ENCODE results near the gene HIF1AN.

HIF1AN gene

DNA sequence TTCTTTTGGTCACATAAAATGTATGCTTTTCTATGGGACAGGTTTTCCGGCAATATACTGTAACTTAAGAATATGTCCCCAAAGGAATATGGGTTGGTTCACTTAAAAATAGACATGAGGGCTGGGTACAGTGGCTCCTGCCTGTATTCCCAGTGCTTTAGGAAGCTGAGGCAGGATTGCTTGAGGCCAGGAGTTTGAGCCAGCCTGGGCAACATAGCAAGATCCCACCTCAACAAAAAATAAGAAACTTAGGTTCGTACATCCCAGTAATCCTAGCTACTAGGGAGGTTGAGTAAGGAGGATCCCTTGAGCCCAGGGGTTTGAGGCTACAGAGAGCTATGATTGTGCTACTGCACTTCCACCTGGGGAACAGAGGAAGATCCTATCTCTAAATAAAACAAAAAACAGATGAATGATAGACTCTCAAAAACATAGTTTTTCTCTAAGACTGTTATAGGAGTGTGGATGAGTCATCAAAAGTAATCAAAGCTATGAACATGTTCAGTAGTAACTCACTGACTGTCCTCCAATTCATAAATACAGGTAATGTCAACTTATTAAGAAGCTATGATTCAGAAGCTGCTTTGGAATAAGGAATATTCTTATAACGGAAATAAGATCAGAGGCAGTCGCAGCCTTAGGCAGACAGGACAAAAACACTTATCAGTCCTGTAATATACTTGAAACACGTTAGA, 13.5 kb upstream of the HIF1AN start:
- DNase-seq, result no peak

DNA sequence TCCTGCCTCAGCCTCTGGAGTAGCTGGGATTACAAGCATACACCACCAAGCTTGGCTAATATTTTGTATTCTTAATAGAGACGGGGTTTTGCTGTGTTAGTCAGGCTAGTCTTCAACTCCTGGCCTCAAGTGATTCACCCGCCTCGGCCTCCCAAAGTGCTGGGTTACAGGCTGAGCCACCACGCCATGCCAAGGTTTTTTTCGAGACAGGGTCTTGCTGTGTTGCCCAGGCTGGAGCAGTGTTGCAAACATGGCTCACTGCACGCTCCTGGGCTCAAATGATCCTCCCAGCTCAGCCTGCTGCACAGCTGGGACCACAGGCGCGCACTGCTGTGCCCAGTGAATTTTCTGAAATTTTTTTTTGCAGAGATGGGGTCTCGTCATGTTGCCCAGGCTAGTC, 12.8 kb upstream of the HIF1AN start:
- DNase-seq, result no peak

DNA sequence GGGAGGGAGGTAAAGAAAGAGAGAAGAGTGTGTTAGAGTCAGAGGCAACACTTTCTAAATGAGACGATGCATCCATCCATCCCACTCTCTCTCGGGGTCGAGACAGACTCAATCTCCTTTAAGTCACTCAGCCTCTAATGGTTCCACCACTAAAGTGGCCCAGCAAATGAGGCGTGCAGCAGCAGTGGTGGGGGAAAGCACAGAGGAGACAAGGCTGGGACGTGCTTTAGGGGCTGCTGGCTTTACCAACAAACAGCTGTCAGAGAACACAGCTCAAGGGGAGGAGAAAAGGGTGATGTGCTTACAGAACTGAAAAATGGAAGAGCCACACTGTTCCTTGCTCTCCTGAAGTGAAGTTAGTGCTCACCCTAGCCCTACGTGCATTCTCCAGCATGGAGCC, 11.5 kb upstream of the HIF1AN start:
- no peak for DNase-seq

GRCh38 chr10:100524638-100525037, 11.1 kb upstream of the HIF1AN start:
- DNase-seq, result no peak

GRCh38 chr10:100528123-100528886, 7.4 kb upstream of the HIF1AN start:
- no peak for DNase-seq

- DNase-seq, result no peak
These were observed 6.7 kb upstream of the HIF1AN start for GRCh38 chr10:100528921-100529474.

GRCh38 chr10:100529475-100530298, 6.1 kb upstream of the HIF1AN start, which contains the start of gene NDUFB8:
Gene NDUFB8, minus strand, starts transcription at chr10:100529871. Its CDS starts 20 bp downstream, at chr10:100529851.
- DNase-seq, result peak; percentile 18

- DNase-seq, result no peak
These were observed 4.0 kb upstream of the HIF1AN start for GRCh38 chr10:100531761-100532160.

GRCh38 chr10:100534726-100535125, 1.0 kb upstream of the HIF1AN start:
- peak; percentile 62 for DNase-seq

- DNase-seq, result no peak
These were observed 417 bp upstream of the HIF1AN start for GRCh38 chr10:100535338-100535714.

- DNase-seq, result no peak
These were observed 1.7 kb downstream of the HIF1AN start for GRCh38 chr10:100537475-100537874.

DNA sequence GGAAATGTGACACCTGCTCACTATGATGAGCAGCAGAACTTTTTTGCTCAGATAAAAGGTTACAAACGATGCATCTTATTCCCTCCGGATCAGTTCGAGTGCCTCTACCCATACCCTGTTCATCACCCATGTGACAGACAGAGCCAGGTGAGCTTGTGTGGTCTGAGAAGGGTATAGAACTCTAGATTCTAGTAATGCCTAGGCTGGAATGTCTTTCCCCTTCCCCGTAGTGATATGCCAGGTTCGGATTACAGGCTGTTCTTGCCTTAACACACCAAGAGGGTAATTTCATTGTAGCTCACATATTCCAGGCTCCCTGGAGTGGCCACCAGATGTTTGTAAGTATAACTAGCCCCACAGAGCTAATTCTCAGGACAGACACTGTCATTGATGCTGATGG, 9.2 kb downstream of the HIF1AN start:
- DNase-seq, result no peak

GRCh38 chr10:100551196-100551595, 15.5 kb downstream of the HIF1AN start:
- no peak for DNase-seq

DNA sequence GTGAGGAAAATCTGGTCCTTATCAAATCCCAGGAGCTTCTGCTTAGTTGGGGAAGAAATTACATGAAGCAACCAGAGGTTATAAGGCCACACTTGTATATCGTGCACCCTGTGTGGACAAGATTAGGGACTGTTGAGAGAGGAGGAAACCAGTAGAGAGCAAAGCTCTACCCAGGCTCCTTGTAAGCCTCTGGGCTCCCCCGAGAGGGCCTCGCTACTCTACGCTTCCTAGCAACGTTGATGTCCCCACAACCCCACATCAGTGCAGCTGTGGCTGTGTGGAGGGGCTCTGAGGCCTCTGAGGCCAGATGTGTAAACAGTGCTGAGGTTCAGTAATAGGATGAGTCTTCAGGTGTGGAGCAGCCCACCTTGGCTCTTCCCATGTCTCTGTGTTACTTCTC, 16.0 kb downstream of the HIF1AN start:
- DNase-seq, result no peak

- DNase-seq, result no peak
These were observed 18.2 kb downstream of the HIF1AN start for GRCh38 chr10:100553929-100554328.

GRCh38 chr10:100554902-100555301, 19.2 kb downstream of the HIF1AN start:
- DNase-seq, result no peak

DNA sequence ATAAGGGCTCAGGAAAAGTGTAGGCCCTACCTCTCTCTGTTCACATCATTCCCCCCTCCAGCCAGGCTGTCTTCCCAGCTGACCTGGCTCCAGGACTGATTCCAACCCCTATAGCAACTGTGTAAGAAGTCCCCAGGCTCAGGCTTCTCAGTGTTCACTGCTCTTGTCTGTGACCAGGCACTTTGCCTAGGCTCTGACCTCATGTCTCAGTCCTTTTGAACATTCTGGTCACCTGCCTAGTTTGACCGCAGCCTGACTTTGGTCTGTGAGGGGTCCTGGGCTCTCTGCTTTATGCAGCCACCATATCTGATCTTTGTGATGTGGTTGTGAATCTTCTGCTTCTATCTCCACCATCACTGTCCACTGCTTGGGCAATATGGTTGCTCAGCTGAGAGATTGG, 24.5 kb downstream of the HIF1AN start:
- DNase-seq, result no peak

DNA sequence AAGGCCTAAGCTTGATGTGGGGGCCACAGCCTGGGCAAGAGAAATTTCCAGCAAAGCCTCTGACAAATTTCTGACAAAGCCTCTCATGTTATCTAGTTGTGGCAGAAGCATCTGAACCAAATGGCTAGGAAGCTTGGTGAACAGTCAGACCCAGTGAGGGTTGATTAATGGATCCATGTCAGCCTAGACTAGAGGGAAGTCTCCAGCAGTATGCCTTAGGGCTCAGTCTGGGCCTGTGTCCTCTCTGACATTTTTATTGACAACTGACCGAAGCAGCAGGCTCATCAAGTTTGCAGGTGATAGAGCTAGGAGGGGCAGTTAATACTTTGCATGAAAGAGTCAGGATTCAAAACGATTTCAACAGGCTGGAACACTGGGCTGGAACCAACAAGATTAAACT, 25.3 kb downstream of the HIF1AN start:
- DNase-seq, result no peak

GRCh38 chr10:100562008-100562672, 26.4 kb downstream of the HIF1AN start:
- no peak for DNase-seq

DNA sequence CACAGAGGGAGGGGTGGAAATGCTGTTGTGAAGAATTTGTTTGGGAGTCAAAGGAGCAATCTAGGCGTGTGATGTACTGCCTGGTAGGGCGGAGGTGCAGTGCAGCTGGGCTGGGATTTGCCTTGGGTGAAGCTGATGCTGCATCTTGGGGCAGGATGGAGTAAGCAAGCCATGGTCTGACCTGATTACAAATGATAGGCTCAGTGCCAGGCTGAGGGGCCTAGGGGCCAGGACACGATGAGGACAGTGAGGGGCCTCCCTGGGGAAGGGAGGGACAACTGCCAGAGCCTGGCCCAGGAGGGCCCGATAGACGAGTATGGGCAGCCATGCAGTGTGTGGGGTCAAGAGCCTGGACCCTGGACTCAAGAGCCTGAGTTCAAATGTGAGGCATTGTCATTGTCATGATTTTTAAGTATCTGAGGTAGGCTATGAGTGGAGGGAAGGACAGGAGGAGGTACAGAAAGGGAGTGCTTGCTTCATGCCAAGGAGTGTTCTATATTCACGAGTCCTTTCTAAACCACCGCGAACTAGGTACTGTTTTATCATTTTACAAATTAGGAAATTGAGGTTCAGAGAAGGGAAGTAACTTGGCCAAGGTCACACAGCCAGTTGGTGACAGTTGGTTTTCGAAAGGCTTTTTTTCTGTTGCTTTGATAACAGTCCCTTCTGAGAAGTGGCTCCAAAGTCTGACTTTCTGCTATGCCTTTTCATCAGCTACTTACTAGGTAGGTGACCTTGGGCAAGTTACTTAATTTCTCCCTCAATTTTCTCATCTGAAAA, 29.7 kb downstream of the HIF1AN start:
- no peak for DNase-seq

- no peak for DNase-seq
These were observed 30.8 kb downstream of the HIF1AN start for GRCh38 chr10:100566561-100566960.

DNA sequence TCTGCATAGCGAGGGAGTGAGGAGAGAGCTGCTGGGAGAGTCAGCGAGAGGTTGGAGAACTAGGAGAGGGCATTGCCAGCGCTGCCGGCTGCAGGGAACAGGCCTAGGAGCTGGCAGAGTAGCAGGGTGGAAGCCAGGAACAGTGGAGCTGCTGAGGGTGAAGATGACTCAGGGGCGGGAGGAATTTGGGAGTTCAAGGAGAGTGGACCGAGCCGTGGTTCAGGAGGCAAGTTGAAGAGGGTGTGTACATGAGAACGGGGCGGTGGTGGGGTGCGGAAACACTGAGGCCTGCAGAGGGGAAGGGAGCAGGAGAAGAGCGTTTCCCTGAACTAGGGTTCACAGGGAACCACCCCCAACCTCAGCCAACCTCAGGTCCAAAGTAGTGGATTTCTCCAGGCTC, 31.5 kb downstream of the HIF1AN start:
- no peak for DNase-seq

All from NCI-H524 treated with DMSO at 0.1 percent for 48 hours (cell line).